Psoas muscle (tissue), 8 donors: ENCODE results near the gene CHI3L1. TPM values are rescaled to one million over a fixed set of nuclear protein-coding genes. Genes with fewer than 3 reads are reported as not detected.

Experiments used
- ATAC-seq, 4 donors: fragments of 200-7000 bp; cut with Tn5 transposase; one replicate each; pipeline ENCODE4 v1.9.1; 2020; ENCODE audit warnings: moderate library complexity in 3 of 4, mild to moderate bottlenecking in 2 of 4
- DNase-seq, 2 donors: peaks; one replicate each; pipeline ENCODE4 v3.0.0-alpha.2; 2020
- H3K27ac ChIP-seq: fragments of 200-600 bp; one replicate; pipeline ENCODE4 v1.8.0; 2022
- H3K27me3 ChIP-seq, 3 donors: fragments of 200-600 bp in 1 of 3; one replicate each; pipeline versions ENCODE4 v1.6.1 to v1.8.0; 2013 to 2022; ENCODE audit warnings: low read length in 2 of 3, mild to moderate bottlenecking in 2 of 3, moderate library complexity in 1 of 3; ENCODE audit not compliant: insufficient read depth in 3 of 3
- H3K36me3 ChIP-seq, 2 donors: fragments of 200-600 bp in 1 of 2; one replicate each; pipeline versions ENCODE4 v1.6.1 to v1.8.0; 2013 to 2022; ENCODE audit warnings: low read depth in 1 of 2, mild to moderate bottlenecking in 1 of 2, moderate library complexity in 1 of 2; ENCODE audit not compliant: insufficient read depth in 1 of 2
- H3K4me1 ChIP-seq: fragments of 200-600 bp; one replicate; pipeline ENCODE4 v1.8.0; 2022
- H3K4me3 ChIP-seq: fragments of 200-600 bp; one replicate; pipeline ENCODE4 v1.8.0; 2022; ENCODE audit warnings: mild to moderate bottlenecking
- H3K9me3 ChIP-seq: fragments of 200-600 bp; one replicate; pipeline ENCODE4 v1.8.0; 2022
- CTCF ChIP-seq: fragments of 200-600 bp; IDR thresholded peaks from one replicate; pipeline ENCODE4 v1.8.0; 2022; ENCODE audit warnings: antibody characterized with exemption
- WGBS, 3 donors: extraction: QIAGEN DNeasy Blood & Tissue Kit; methylation state at CpG; one replicate each; pipeline versions ENCODE4 v1.1.6 to v1.1.7; 2013; 5-methylcytosine and 5-hydroxymethylcytosine counted together
- intact Hi-C, 2 donors: fragments of 100-400 bp; cut with DNase I; formaldehyde crosslinking; loops; one replicate each; pipeline versions ENCODE4 v1.11.0 to v1.14.2; 2022
- polyA plus RNA-seq, 3 donors: library from polyadenylated mRNA; stranded (reverse); fragments of 200-250 nt; gene quantifications; one replicate each; pipeline ENCODE4 v1.2.3, GENCODE V29; 2013
- total RNA-seq, 4 donors: library from RNA; stranded (reverse); fragmentation: NEBNext Ultra II Directional in 2 of 4; extraction: Animal tissue kit (Norgen Biotek cat#: 25700) in 2 of 4; gene quantifications; one replicate each; pipeline versions ENCODE4 v1.2.1 to v1.2.4, GENCODE V29; 2021 to 2023
- donor health status: healthy with polysubstance abuse.
- donor health status: DM: no; HTN: no; CAD: no; lungs with moderate emphysema.
- donor health status: Bipolar disorder and iron deficiency.
- donor health status: healthy.
- donor health status: DM: yes; HTN: yes; CAD: no.
- donor health status: DM: no; HTN: no; CAD: no.
- donor health status: DM: no; HTN: no; CAD: no.
- donor health status: DM: yes; HTN: yes; CAD: no.

CHI3L1 gene
- total and polyA plus RNA-seq, 7 donors, result 1.7 to 156 (median 9.9) TPM

GRCh38 chr1:203140743-203141520, 45.6 kb downstream of the CHI3L1 start:
- no peaks in the 10 kb centered on the region for H3K36me3 ChIP-seq
- H3K9me3 ChIP-seq, result no peaks in the 10 kb centered on the region
- no peak overlapping the region for H3K27ac ChIP-seq
- no peak for ATAC-seq
- 82 to 84% (median 82%) methylated on average over 5 of the region's 5 CpGs for WGBS, 3 donors
- no peak for TF ChIP-seq CTCF
- intact Hi-C loops, result no loop called here
- no peaks in the 10 kb centered on the region for H3K4me1 ChIP-seq
- H3K4me3 ChIP-seq, result no peak overlapping the region
- no peak for DNase-seq
- no peaks in the 10 kb centered on the region for H3K27me3 ChIP-seq

- no peak overlapping the region for H3K4me3 ChIP-seq
- intact Hi-C loops, result no loop called here
- no peak for TF ChIP-seq CTCF
- H3K4me1 ChIP-seq, result no peaks in the 10 kb centered on the region
- H3K36me3 ChIP-seq, result no peaks in the 10 kb centered on the region
- 83 to 88% (median 84%) methylated on average over 8 of the region's 8 CpGs for WGBS, 3 donors
- H3K27ac ChIP-seq, result no peak overlapping the region
- no peaks in the 10 kb centered on the region for H3K27me3 ChIP-seq
- no peaks in the 10 kb centered on the region for H3K9me3 ChIP-seq
- DNase-seq, result no peak
- no peak for ATAC-seq
Observed at GRCh38 chr1:203139976-203140475, 46.5 kb downstream of the CHI3L1 start.

GRCh38 chr1:203138066-203138465, 48.4 kb downstream of the CHI3L1 start:
- intact Hi-C loops, result no loop called here
- Histone ChIP-seq H3K4me3 (no peak overlapping the region), H3K4me1 (no peaks in the 10 kb centered on the region), H3K27me3 (no peaks in the 10 kb centered on the region), H3K27ac (no peak overlapping the region), H3K9me3 (no peaks in the 10 kb centered on the region), H3K36me3 (peaks cover 0 to 5% of the 10 kb centered on the region in 2 donors)
- DNase-seq (no peak), ATAC-seq (no peak)
- no peak for TF ChIP-seq CTCF
- 47 to 78% (median 66%) methylated on average over 3 of the region's 3 CpGs for WGBS, 3 donors

GRCh38 chr1:203137324-203137723, 49.2 kb downstream of the CHI3L1 start:
- WGBS, 3 donors, result 90 to 91% (median 91%) methylated on average over 4 of the region's 4 CpGs
- no peak for ATAC-seq
- no peaks in the 10 kb centered on the region for H3K4me1 ChIP-seq
- H3K36me3 ChIP-seq, result peaks cover 0 to 5% of the 10 kb centered on the region in 2 donors
- H3K27ac ChIP-seq, result no peak overlapping the region
- no peak overlapping the region for H3K4me3 ChIP-seq
- no peaks in the 10 kb centered on the region for H3K27me3 ChIP-seq
- DNase-seq, result no peak
- no peak for TF ChIP-seq CTCF
- no peaks in the 10 kb centered on the region for H3K9me3 ChIP-seq
- intact Hi-C loops, result no loop called here
